ENCODE measurements around the gene SLC29A1.
"Not testable (repeated sequence)": the region's sequence is repeated elsewhere in the genome, so short reads cannot be mapped to it uniquely, and the experiment has no call there.

The SLC29A1 gene

GRCh38 chr6:44221291-44221960 lies 2.0 kb upstream of the SLC29A1 start:
- peak; percentile 81 for DNase-seq (ENCODE audit: low spot score)

- no peak for DNase-seq (ENCODE audit: low spot score)
Observed at GRCh38 chr6:44221961-44222335, 1.4 kb upstream of the SLC29A1 start.

GRCh38 chr6:44222486-44223318 lies 693 bp upstream of the SLC29A1 start:
- DNase-seq (ENCODE audit: low spot score): no peak

DNA sequence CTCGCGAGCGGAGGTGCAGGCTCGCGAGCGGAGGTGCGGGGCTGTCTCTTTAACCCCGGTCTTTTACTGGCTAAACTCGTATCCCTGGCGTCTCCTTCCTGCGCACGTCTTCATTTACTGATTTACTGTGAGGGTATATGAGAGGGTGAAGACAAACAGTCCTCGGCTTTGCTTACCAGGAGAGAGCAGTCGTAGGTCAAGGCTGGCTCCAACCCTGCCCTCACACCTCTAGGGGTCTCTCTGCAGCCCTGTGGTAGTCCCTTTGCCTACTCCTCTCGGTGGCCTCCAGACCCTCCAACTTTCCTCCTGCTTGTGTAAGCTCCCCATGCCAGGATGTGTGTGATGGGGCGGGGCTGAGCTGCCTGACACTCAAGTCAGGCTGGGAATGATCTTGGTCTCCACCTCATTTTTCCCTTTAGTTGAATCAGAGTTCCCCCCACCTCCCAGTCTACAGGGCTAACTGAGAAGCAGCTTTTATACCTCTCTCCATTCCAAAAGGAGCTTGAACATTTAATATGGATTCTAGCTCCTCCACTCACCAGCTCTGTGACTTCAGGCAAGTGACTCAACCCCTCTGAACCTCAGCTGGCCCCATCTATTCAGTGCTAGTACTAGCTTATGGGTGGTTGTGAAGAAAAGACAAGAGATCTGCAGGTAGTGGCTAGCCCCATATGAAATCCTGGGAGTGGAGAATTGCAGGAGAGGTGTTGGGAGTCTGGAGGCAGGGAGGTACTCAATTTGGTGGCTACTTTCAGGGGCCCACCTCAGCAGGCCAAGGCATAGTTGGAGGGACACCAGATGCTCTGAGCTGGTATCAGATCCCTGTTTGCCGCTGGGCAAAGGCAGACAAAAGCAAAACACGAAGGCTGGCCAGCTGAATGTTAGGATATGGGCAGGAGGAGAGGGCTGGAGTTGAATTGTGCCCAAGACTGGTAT lies 902 bp downstream of the SLC29A1 start:
- DNase-seq (ENCODE audit: low spot score): peak; percentile 77

DNA sequence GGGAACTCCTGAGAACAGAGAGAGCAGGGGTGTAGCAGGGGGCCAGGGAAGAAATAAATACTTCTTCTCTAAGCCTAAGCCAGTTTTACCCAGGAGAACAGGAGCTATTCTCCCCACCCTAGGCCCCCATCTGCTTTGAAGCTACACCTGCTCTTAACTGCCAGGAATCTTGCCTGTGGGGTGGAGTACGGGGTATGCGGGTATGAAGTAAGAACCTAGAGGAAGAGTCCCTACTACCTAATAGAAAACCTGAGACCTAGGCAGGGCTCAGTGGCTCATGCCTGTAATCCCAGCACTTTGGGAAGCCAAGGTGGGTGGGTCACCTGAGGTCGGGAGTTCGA lies 1.5 kb downstream of the SLC29A1 start:
- DNase-seq (ENCODE audit: low spot score): no peak

DNA sequence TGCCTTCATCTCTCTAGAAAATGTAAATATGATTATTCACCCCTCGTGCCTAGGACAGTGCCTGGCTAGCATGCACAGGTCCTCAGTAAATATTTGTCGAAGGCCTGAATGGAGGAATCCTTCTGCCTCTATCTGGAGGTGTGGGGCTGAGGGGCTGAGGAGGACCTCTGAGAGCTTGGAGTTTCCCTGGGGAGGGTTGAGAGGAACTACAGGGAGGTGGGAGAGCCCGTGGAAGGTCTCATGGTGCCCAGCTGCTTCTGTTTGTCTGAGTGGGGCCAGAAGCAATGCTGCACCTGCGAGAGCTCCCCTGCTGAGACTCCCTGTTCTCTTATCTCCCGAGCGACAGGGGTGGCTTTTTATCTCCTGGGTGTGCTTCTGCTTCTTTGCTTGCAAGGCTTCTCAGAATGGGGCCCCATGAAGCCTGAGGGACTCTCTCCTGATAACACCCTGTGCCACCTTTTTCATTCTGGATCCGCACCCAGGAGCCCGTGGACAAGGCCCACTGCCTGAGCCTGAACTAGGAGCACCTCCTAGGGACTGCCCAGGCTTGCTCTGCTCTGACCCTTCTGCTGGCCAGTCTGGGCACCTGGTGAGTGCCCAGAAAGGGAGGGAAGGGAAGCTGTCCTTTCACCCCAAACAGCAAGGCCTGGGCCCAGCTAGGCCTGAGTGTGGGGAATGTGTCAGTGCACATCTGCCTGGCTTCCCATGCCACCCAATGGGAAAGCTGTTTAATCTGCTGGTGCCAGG lies 2.4 kb downstream of the SLC29A1 start:
- DNase-seq (ENCODE audit: low spot score): no peak

- DNase-seq (ENCODE audit: low spot score): peak; percentile 67
Observed at GRCh38 chr6:44226368-44227147, 3.2 kb downstream of the SLC29A1 start.

GRCh38 chr6:44227148-44227793 lies 3.9 kb downstream of the SLC29A1 start:
- no peak for DNase-seq (ENCODE audit: low spot score)

GRCh38 chr6:44228031-44228430 lies 4.6 kb downstream of the SLC29A1 start:
- no peak for DNase-seq (ENCODE audit: low spot score)

DNA sequence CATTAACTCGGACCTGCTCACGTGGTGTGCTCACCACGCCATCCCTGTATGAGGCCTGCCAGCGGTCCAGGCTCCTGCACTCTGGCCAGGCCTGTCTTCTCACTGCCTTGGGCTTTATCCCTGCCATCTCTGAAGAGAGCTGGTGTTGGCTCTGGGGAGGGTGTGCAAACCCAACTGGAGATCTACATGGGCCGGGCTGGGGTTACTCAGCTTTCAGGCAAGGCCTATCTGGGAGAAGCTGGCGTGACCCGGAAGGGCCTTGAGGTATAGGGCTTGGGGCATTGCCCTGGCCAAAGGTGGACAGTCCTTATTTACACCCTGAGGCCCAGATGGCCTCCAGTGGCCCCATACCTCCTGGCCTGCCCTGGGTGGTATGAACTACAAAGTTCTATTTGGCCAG lies 5.0 kb downstream of the SLC29A1 start:
- DNase-seq (ENCODE audit: low spot score): no peak

DNA sequence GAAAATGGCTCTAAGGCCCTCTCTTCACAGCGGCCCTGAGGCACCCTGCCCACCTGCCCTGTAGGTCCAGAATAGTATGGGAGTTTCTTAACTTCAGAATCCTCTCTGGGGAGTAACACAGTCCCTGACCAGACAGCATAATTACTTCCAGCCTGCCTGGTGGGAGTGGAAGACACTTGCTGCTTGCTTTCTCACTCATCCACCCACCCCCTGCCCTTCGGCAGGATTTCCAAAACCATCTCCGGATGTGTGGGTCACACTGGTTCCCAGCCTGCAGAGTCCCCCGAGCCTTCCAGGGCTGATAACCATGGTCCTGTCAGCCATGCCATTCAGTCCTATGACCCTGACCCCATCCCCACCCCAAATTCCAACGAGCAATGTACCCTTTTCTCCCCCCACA lies 5.4 kb downstream of the SLC29A1 start:
- no peak for DNase-seq (ENCODE audit: low spot score)

DNA sequence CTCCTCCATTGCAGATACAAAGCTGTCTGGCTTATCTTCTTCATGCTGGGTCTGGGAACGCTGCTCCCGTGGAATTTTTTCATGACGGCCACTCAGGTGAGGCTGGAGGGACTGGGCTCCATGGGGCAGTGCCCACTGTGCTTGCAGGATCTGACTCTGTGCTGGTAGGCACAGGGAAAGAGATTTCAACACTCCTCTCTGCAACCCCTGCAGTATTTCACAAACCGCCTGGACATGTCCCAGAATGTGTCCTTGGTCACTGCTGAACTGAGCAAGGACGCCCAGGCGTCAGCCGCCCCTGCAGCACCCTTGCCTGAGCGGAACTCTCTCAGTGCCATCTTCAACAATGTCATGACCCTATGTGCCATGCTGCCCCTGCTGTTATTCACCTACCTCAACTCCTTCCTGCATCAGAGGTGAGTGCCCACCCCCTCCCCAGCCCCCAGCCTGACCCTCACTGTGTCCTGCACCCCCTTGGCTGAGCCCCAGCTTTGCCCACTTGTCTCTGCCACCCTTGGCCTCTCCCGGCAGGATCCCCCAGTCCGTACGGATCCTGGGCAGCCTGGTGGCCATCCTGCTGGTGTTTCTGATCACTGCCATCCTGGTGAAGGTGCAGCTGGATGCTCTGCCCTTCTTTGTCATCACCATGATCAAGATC lies 6.1 kb downstream of the SLC29A1 start:
- no peak for DNase-seq (ENCODE audit: low spot score)

GRCh38 chr6:44230034-44230675 lies 6.8 kb downstream of the SLC29A1 start:
- DNase-seq (ENCODE audit: low spot score): no peak

- not testable (repeated sequence) for DNase-seq (ENCODE audit: low spot score)
Observed at GRCh38 chr6:44231426-44231825, 8.0 kb downstream of the SLC29A1 start.

GRCh38 chr6:44232676-44233566 lies 9.5 kb downstream of the SLC29A1 start:
- no peak for DNase-seq (ENCODE audit: low spot score)

DNA sequence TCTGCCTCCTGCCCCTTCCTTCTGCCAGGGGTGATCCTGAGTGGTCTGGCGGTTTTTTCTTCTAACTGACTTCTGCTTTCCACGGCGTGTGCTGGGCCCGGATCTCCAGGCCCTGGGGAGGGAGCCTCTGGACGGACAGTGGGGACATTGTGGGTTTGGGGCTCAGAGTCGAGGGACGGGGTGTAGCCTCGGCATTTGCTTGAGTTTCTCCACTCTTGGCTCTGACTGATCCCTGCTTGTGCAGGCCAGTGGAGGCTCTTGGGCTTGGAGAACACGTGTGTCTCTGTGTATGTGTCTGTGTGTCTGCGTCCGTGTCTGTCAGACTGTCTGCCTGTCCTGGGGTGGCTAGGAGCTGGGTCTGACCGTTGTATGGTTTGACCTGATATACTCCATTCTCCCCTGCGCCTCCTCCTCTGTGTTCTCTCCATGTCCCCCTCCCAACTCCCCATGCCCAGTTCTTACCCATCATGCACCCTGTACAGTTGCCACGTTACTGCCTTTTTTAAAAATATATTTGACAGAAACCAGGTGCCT lies 10.2 kb downstream of the SLC29A1 start:
- no peak for DNase-seq (ENCODE audit: low spot score)

- peak; percentile 62 for DNase-seq (ENCODE audit: low spot score)
Observed at GRCh38 chr6:44234101-44235025, 11.0 kb downstream of the SLC29A1 start.

Data from SK-N-DZ (cell line).